Stimulated activated CD8-positive, alpha-beta memory T cell treated with anti-CD3 and anti-CD28 coated beads, Interleukin-15, amount 100 ng/mL, for 48 hours (primary cell): ENCODE measurements around the gene LIAS.
"Not testable (repeated sequence)": the region's sequence is repeated elsewhere in the genome, so short reads cannot be mapped to it uniquely, and the experiment has no call there.

Experiments
- DNase-seq, 2 donors: peaks; one replicate each; pipeline ENCODE4 v3.0.0-alpha.2; 2020; ENCODE audit warnings: low read depth in 2 of 2

The LIAS gene

DNA sequence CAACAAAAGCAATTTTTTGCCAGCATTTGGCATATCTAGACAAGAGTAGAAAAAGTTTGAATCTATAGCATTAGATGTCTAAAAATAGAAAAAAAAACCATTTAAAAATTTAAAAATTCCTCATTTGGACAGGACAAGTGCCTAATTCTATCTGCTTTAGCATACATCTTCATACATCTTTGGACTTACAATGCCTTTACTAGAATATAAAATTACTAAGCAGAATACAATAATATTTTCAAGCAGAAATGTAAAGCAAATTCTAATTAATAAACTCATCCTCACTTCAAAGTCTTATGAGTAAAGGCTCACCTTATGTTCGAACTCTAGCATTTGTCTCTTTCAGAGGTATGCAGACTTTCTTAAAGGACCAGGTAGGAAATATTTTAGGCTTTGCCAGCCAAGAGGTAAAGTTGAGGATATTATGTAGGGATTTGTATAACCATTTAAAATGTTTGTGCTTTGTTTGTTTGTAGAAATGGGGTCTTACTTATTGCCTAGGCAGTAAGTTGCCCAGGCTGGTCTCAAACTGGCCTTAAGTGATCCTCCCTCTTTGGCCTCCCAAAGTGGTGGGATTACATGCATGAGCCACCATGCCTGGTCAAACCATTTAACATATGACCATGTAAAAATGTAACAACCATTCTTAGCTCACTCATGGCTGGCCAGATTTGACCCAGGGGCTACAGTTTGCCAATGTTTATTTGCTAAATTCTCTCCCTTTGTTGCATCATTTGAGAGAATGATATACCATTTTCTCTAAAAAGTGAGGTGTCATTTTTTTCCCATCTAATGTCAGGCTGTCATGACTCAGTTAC, 39.3 kb downstream of the LIAS start:
- no peak for DNase-seq

- no peak for DNase-seq
These were observed 39.8 kb downstream of the LIAS start for GRCh38 chr4:39498727-39499020.

DNA sequence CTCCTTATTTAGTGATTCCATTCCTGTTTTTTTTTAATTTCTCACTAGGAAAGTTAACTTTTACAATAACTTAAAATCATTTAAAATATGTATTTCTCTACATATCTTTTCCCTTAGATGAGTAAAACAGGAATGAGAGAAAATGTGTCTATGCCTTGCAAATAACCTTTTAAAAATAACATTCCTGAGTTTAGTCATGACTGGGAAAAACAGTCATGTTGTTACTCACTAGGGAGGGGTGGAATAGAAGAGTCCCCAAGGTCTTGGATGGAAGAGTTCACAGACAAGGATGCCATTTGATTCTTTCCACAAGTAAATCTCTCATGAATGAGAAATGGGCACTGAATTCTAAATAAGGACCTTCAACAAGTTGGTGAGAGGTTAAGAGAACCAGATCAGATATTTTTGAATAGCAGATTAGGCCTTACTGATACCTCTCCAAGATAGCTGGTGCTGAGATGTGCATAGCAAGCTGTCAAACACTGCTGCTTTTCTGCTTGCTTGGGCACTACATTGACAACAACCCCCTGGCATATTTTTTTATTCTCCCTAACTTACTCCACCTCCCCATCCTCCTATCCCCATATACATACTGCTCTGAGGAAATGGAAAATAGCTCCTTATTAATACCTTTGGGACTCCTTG, 43.3 kb downstream of the LIAS start:
- DNase-seq: no peak

DNA sequence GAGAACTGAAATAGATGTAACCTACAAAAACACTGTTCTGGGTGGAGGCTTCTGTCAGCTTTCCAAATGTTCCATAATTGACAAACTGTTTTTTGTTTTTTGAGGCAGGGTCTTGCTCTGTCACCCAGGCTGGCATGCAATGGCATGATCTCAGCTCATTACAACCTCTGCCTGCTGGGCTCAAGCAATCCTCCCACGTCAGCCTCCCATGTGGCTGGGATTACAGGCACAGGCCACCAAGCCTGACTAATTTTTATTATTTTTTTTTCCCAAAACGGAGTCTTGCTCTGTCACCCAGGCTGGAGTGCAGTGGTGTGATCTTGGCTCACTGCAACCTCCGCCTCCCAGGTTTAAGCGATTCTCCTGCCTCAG, 43.8 kb downstream of the LIAS start:
- DNase-seq: not testable (repeated sequence)

GRCh38 chr4:39504538-39504937, 45.7 kb downstream of the LIAS start:
- DNase-seq: no peak

- DNase-seq: no peak
These were observed 46.7 kb downstream of the LIAS start for GRCh38 chr4:39505581-39505980.

GRCh38 chr4:39510348-39510929, 51.6 kb downstream of the LIAS start:
- DNase-seq: no peak

DNA sequence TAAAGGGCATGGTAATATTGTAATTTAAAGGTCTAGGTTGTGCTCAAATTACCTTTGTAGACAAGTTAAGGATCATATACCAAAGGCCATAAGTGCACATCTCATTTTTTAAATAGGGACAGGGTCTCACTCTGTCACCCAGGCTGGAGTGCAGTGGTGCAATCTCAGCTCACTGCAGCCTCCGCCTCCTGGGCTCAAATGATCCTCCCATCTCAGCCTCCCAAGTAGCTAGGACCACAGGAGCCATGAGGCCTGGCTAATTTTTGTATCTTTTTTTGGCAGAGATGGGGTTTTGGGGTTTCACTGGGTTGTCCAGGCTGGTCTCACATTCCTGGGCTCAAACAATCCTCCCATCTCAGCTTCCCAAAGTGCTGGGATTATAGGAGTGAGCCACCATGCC, 55.4 kb downstream of the LIAS start:
- DNase-seq: not testable (repeated sequence)

DNA sequence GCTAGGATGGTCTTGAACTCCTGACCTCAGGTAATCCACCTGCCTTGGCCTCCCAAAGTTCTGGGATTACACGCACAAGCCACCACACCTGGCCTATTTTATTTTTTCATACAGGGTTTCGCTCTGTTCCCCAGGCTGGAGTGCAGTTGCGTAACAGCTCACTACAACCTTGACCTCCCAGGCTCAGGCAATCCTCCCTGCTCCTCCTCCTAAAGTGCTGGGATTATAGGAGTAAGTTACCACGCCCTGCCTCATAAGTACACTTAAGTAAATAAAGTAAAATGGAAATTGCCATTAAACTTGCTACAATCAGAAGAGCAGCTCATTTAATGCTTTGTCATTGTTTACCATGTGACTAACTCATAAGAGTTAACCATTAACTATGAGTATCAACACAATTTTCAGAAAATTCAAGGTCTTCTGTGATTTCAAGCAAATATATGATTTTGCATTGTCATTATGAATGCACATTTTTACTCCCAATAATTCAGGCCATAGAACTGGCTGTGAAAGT, 56.1 kb downstream of the LIAS start:
- DNase-seq: no peak

GRCh38 chr4:39515669-39516401, 57.0 kb downstream of the LIAS start:
- not testable (repeated sequence) for DNase-seq

- DNase-seq: no peak
These were observed 57.6 kb downstream of the LIAS start for GRCh38 chr4:39516407-39516966.

DNA sequence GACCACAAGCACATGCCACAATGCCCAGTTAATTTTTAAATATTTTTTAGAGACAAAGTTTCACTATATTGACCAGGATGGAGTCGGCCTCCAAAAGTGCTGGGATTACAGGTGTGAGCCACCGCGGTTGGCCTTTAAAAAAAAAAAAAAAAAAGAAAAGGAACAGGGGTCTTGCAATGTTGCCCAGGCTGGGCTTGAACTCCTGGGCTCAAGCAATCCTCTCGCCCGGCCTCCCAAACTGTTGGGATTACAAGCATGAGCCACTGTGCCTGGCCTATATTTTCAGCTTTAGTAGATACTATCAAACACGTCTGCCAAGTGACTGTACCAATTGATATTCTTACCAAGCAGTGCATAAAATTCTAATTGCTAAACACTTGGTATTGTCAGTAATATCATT, 59.6 kb downstream of the LIAS start:
- DNase-seq: no peak

DNA sequence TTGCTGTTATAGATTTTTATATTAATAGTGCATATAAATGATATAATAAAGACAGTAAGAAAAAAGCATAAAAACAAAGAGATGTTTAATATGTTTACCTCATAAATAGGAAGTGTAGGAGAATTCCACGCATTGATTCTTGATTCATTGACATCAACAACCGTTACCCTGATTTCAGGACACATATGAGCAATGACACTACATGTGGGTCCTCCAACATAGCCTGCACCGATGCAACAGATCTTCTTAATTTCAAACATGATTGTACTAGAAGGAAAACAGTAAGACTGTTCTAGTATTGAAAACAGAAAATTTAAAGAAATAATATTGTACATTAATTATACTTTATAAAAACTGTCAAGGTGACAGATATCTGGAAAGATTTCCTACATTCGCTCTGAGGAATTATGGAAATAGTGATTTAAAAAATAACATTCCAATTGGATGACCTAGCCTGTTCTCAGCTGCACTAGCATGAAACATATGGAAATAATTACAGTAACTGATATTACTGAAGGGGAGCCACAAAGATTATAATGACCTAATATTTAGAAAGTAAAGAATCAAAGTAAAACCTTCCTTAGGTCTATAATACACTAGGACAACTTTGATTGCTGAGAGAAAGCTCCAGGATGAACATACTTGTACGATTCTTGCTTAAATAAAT, 62.5 kb downstream of the LIAS start:
- DNase-seq: no peak

- DNase-seq: no peak
These were observed 63.2 kb downstream of the LIAS start for GRCh38 chr4:39522068-39522467.

- DNase-seq: no peak
These were observed 65.5 kb downstream of the LIAS start for GRCh38 chr4:39524161-39524957.

- DNase-seq: no peak
These were observed 67.2 kb downstream of the LIAS start for GRCh38 chr4:39525822-39526690.

- DNase-seq: peak; percentile 2 to 21
These were observed 68.0 kb downstream of the LIAS start for GRCh38 chr4:39526765-39527295.

GRCh38 chr4:39527296-39528060, 68.6 kb downstream of the LIAS start, which contains the start of gene UGDH:
Gene UGDH (minus strand): TSS chr4:39527439. CDS start chr4:39521512, 5,927 bp downstream.
- DNase-seq: peak; percentile 89 to 91
